BJ (cell line): ENCODE results near the gene LRFN2. TPM values are rescaled to one million over a fixed set of nuclear protein-coding genes. Genes with fewer than 3 reads are reported as not detected.

Experiments
- CTCF ChIA-PET: fragments of 350-600 bp; formaldehyde crosslinking; extraction: SDS; loops from one replicate; lab custom pipeline; 2021; ENCODE audit warnings: antibody characterized with exemption, inconsistent platforms; lab: Yijun Ruan, JAX
- POLR2A ChIA-PET: fragments of 300-600 bp; sonication (Branson Sonifier 250); formaldehyde crosslinking; extraction: SDS; loops from one replicate; lab custom pipeline; 2021; ENCODE audit warnings: antibody characterized with exemption; lab: Charles Lee
- DNase-seq: peaks from one replicate; pipeline ENCODE4 v3.0.0-alpha.2; 2011; ENCODE audit warnings: low read depth
- H3K27me3 ChIP-seq: 2 replicates; pipeline ENCODE4 v1.6.0; 2011; ENCODE audit warnings: low read length; ENCODE audit not compliant: control insufficient read depth, insufficient read depth
- H3K36me3 ChIP-seq: 2 replicates; pipeline ENCODE4 v1.5.1; 2011; ENCODE audit warnings: low read length; ENCODE audit not compliant: control insufficient read depth, insufficient read depth
- H3K4me3 ChIP-seq: 2 replicates; pipeline ENCODE4 v1.5.1; 2011; ENCODE audit warnings: low read depth, mild to moderate bottlenecking, control low read depth, low read length
- polyA plus RNA-seq: library from polyadenylated mRNA; depleted of rRNA; stranded (reverse); fragments of >200 nt; gene quantifications from 2 replicates; pipeline ENCODE4 v1.2.3, GENCODE V29; 2011
- TF ChIP-seq, protein P1 (sequence below): IDR thresholded peaks from 2 replicates; pipeline ENCODE4 v1.5.1; 2011; ENCODE audit warnings: low read depth, mild to moderate bottlenecking, control low read depth, inconsistent platforms, low read length, moderate library complexity; ENCODE audit not compliant: insufficient read depth

LRFN2 gene
- polyA plus RNA-seq, 1 experiment: not detected

DNA sequence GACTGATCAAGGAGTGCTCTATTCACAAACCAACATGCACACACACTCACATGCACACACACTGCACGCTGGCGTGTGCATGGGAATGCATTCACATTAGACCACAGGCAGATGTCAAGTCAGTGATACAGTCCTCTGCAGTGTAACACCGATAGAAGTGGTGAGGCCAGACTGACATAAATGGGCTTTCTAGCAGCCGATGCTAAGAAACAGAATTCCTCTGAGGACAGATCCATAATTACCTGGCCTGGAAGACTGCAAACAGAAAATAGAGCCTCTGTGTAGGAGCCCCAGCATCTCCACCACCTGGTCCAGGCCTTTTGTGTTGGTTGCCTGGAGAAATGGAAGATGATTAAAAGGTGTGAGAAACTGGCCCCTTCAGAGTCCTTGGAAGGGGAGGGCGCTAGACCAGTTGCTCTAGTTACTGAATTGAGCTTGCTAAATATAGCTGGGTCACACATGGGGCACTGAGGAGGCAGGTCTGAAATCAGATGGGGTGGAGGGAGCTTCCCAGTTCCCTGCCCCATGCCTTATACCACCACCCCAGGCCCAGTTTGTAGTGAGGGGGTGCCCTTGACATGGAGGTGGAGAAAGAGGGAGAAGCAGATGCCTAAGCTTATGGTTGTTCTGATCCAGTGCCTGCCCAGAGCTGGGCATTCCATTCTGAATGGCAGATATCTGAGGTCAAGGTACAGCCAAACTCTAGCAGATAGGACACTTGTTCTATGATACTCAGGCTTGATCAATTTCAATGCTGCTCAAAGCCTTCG, 233.8 kb downstream of the LRFN2 start:
- Histone ChIP-seq H3K36me3 (no peaks in the 10 kb centered on the region), H3K4me3 (no peak overlapping the region), H3K27me3 (no peaks in the 10 kb centered on the region)
- ChIA-PET CTCF (no interaction called here), POLR2A (no interaction called here)
- TF ChIP-seq, protein P1, sequence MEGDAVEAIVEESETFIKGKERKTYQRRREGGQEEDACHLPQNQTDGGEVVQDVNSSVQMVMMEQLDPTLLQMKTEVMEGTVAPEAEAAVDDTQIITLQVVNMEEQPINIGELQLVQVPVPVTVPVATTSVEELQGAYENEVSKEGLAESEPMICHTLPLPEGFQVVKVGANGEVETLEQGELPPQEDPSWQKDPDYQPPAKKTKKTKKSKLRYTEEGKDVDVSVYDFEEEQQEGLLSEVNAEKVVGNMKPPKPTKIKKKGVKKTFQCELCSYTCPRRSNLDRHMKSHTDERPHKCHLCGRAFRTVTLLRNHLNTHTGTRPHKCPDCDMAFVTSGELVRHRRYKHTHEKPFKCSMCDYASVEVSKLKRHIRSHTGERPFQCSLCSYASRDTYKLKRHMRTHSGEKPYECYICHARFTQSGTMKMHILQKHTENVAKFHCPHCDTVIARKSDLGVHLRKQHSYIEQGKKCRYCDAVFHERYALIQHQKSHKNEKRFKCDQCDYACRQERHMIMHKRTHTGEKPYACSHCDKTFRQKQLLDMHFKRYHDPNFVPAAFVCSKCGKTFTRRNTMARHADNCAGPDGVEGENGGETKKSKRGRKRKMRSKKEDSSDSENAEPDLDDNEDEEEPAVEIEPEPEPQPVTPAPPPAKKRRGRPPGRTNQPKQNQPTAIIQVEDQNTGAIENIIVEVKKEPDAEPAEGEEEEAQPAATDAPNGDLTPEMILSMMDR: no peak
- no peak for DNase-seq

DNA sequence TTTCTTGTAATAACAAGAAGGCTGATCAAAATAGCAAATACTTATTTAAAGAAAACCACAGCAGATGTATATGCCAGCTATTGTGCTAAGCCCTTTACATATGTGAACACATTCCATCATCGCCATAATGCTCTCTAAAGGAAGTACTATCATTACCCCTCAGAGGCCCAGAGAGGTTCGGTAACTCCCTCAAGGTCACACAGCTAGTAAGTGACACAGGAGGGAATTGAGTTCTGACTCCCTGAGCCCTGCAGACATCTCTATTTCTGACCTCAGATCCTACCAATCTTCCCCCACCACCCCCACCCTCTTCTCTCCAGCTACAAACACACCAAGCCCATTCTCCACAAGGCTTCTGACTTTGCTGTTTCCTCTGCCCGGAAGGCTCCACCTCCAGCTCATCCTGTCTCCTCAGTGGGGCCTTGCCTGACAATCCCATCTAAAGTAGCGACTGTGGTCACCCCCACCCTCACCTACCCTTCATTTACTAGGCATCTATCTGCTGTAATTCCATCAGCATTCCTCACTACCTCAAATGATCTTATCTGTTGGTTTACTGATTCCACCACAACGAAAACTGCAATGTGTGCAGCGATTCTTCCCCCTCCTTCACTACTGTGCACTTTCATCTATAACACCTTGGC, 234.5 kb downstream of the LRFN2 start:
- POLR2A ChIA-PET: no interaction called here
- CTCF ChIA-PET: no interaction called here
- Histone ChIP-seq H3K4me3 (no peak overlapping the region), H3K27me3 (no peaks in the 10 kb centered on the region), H3K36me3 (no peaks in the 10 kb centered on the region)
- DNase-seq: no peak
- TF ChIP-seq, protein P1: no peak

DNA sequence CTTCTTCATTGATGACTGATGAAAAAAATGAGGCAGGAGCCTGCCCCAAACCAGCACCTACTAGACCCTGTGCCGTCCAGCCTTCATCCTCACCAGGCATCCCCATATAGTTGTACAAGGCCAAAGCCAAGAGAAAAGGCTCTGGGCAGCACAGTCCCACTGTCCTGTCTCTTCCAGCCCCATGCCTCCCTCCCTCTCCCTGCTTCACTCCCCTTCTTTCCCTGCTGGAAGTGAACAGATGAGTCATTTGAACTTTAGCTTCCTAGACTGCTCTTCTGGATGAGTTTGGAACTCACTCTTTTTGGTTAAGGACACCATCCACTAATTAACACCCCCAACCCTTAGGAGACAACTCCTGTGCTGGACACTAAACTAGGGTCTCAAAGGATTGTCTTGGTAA, 235.2 kb downstream of the LRFN2 start:
- Histone ChIP-seq H3K27me3 (no peaks in the 10 kb centered on the region), H3K4me3 (no peak overlapping the region), H3K36me3 (no peaks in the 10 kb centered on the region)
- TF ChIP-seq, protein P1: no peak
- CTCF ChIA-PET: no interaction called here
- DNase-seq: no peak
- POLR2A ChIA-PET: no interaction called here

DNA sequence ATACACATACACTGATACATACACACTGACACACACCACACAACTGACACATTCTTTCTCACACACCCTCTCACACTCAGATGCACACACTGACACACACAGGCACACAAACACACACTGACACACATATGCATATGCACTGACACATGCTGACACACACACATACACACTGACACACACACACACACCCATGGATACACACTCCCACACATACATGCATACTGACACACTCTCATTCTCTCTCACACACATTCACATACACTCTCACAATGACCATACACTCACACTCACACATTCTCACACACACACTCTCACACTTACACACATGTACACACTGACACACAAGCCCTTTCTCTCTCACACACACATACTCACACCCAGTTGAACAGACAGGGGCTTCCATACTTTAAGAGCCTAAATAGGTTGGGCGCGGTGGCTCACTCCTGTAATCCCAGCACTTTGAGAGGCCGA, 236.4 kb downstream of the LRFN2 start:
- POLR2A ChIA-PET: no interaction called here
- no peak for DNase-seq
- Histone ChIP-seq H3K36me3 (no peaks in the 10 kb centered on the region), H3K27me3 (no peaks in the 10 kb centered on the region), H3K4me3 (no peak overlapping the region)
- CTCF ChIA-PET: no interaction called here
- TF ChIP-seq, protein P1: no peak

DNA sequence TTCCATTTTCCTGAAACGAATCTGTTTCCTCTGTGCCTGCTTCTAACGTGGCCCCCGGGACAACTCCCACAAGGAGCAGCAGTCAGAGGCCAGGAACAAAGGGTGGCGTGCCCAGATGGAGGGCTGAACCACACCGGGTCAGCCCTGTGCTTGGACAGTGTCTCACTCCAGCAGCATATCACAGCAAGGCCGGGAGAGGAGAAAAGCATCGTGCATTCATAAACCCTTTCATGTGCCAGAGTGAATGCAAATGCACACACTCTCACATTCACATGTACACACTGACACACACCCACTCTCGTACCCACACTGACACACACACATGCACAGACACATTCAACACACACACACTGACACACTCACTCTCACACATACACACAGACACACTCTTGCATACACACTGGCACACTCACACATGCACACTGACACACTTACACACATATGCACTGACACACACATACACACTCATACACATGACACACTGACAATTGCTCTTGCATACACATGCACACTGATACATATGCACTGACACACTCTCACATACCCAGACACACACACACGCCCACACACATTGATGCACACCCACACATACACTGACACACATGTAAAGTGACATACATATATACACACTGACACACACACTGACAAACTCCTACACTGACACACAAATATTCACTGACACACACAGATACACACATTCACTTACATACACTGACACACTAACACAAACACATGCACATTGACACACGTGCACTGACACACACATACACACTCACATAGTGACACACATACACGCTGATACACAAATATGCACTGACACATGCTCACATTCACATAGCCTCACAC, 237.0 kb downstream of the LRFN2 start:
- POLR2A ChIA-PET: no interaction called here
- DNase-seq: no peak
- TF ChIP-seq, protein P1: no peak

More for the DNA sequence above, 237.0 kb downstream of the LRFN2 start:
- CTCF ChIA-PET: no interaction called here
- Histone ChIP-seq H3K36me3 (no peaks in the 10 kb centered on the region), H3K27me3 (no peaks in the 10 kb centered on the region), H3K4me3 (no peak overlapping the region)
